Breast epithelium (tissue), 3 donors: ENCODE measurements around the gene FOXP3.

Source experiments
- CTCF ChIP-seq, 3 donors: fragments of 450-650 bp; IDR thresholded peaks; one replicate each; pipeline ENCODE4 v1.5.1; 2016 to 2017; ENCODE audit warnings: antibody characterized with exemption in 3 of 3, mild to moderate bottlenecking in 3 of 3, moderate library complexity in 3 of 3
- POLR2A ChIP-seq: fragments of 450-650 bp; IDR thresholded peaks from one replicate; pipeline ENCODE4 v1.6.1; 2016; ENCODE audit warnings: antibody characterized with exemption, mild to moderate bottlenecking, moderate library complexity

- TF ChIP-seq POLR2A (no peak), CTCF (IDR thresholded peaks at IDR 0.05) (no peak)
These were observed 6.8 kb upstream of the FOXP3 start for GRCh38 chrX:49271341-49271740.
